Medulla oblongata (tissue), 1 donor: Measurements from ENCODE around the gene APBB1.

Experiments
- DNase-seq: peaks from one replicate; pipeline ENCODE4 v3.0.0-alpha.2; 2015; ENCODE audit errors: extremely low spot score

APBB1 gene

DNA sequence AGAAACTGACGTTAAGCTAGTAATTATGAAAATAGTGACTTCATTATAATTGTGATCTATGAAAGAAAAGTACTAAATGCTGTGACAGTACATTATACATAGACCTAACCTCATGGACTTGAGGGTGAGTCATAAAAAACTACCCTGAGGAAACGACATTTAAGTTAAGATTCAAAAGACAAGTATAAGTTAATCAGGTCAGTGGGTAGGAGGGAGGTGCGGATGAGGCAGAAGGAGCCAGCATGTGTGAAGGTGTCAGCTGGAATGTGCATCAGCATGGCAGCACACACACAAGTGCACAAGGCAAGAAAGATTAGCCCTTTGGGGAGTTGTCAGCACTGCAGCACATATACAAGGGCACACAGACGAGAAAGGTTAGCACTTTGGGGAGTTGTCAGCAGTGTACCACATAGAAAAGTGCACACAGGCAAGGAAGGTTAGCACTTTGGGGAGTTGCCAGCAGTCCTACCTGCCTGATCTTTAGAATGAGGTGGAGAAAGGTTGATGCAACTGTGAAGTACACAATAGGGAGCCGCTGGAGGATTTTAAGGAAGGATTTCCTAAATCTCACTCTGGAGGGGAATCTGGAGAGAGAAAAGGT lies 67.0 kb downstream of the APBB1 start:
- no peak for DNase-seq

DNA sequence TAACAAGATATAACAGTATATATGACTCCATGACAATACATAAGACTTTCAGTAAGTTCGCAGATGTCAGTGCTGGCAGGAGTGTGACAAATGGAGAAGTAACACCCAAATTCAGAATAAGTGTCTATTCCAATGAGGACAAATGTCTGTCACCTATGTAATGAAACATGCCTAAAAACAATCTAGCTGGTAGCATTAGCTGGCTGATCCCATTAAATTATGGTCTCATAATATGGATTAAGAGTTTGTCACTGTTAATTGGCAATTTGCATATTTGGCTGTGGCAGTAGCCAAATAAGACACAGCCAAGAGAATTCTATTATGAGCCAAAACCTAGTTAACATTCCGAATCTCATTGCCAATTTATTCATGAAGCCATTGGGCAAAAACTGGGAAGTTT lies 68.4 kb downstream of the APBB1 start:
- peak; percentile 9 for DNase-seq

DNA sequence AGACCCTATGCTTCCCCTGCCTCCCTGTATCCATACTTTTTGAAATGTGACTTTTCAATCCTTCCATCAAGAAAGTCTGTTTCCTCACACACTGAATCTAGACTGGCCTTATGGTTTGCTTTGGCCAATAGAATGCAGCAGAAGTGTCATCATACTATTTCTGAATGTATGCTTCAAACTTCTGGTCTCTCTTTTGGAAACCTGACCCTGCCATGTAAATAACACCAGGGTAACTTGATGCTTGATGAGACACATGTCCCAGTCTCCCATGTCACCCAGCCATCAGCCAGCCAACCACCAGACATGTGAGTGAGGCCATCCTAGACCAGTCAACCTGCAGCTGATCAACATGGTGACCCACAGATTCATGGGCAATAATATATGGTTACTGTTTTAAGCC lies 68.9 kb downstream of the APBB1 start:
- no peak for DNase-seq

DNA sequence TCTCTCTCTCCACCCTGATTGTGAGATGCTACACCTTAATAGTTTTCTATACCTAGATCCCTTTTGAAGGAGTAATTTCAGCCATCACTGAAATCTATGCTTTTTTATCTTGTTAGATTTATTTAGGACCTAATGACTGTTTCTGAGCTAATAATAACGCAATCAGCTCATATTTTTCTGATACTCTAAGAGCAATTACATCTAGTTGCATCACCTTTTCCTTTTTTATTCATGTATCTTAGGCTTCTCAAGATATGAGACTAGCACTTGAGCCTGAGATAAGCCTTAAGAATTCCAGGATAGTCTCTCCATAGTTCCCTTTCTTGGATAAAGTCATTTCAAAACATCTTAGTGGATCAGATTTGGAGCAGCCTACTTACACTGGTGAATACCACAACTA lies 73.5 kb downstream of the APBB1 start:
- no peak for DNase-seq
